Measurements from ENCODE around the gene FBN1. TPM values are rescaled to one million over a fixed set of nuclear protein-coding genes. Genes with fewer than 3 reads are reported as not detected.

FBN1 gene
- total and polyA plus RNA-seq, 12 donors: 5.6 to 84.6 (median 54.5) TPM

- H3K27ac ChIP-seq: no peak overlapping the region
- no peak for DNase-seq
- no peaks in the 10 kb centered on the region for H3K9me3 ChIP-seq (replicated peaks in 1 of 3)
- TF ChIP-seq, protein P1, sequence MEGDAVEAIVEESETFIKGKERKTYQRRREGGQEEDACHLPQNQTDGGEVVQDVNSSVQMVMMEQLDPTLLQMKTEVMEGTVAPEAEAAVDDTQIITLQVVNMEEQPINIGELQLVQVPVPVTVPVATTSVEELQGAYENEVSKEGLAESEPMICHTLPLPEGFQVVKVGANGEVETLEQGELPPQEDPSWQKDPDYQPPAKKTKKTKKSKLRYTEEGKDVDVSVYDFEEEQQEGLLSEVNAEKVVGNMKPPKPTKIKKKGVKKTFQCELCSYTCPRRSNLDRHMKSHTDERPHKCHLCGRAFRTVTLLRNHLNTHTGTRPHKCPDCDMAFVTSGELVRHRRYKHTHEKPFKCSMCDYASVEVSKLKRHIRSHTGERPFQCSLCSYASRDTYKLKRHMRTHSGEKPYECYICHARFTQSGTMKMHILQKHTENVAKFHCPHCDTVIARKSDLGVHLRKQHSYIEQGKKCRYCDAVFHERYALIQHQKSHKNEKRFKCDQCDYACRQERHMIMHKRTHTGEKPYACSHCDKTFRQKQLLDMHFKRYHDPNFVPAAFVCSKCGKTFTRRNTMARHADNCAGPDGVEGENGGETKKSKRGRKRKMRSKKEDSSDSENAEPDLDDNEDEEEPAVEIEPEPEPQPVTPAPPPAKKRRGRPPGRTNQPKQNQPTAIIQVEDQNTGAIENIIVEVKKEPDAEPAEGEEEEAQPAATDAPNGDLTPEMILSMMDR (IDR thresholded peaks at IDR 0.05): no peak
- no peak for TF ChIP-seq POLR2A (IDR thresholded peaks at IDR 0.05)
- H3K36me3 ChIP-seq (replicated peaks in 1 of 2): peaks cover 0 to 41% of the 10 kb centered on the region in 2 donors
- H3K27me3 ChIP-seq: no peaks in the 10 kb centered on the region
- 75 to 91% (median 82%) methylated on average over 2 of the region's 2 CpGs for WGBS, 4 donors
- no peak overlapping the region for H3K4me3 ChIP-seq
- no peaks in the 10 kb centered on the region for H3K4me1 ChIP-seq (replicated peaks in 1 of 2)
- intact Hi-C loops (cut with DNase I): no loop called here
These were observed 221.5 kb downstream of the FBN1 start for GRCh38 chr15:48423896-48424475.

DNA sequence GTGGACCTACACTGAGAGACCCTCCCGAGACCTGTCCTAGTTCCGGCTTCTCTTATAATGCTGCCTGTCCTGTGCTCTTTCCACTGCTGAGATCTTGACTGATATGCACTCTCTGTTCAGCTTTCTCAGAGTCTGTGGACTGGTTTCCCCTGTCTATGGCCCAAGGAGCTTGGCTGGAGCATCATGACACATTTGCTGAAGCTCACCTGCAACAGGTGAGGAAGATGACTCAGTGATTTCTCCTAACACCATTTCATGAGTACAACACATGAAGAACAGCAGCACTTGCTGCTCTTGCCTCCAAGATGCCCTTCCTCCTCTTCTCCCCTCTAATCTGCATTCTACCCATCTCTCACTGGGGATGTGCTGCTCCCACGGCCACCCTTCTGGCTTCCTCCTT lies 222.2 kb downstream of the FBN1 start:
- Histone ChIP-seq H3K9me3 (replicated peaks in 1 of 3) (no peaks in the 10 kb centered on the region), H3K4me3 (no peak overlapping the region), H3K4me1 (replicated peaks in 1 of 2) (no peaks in the 10 kb centered on the region), H3K27ac (no peak overlapping the region), H3K27me3 (no peaks in the 10 kb centered on the region), H3K36me3 (replicated peaks in 1 of 2) (peaks cover 0 to 41% of the 10 kb centered on the region in 2 donors)
- no peak for DNase-seq
- WGBS, 4 donors: 94 to 97% (median 96%) methylated on average over 3 of the region's 3 CpGs
- intact Hi-C loops (cut with DNase I): no loop called here
- TF ChIP-seq, protein P1 (IDR thresholded peaks at IDR 0.05): no peak
- no peak for TF ChIP-seq POLR2A (IDR thresholded peaks at IDR 0.05)

DNA sequence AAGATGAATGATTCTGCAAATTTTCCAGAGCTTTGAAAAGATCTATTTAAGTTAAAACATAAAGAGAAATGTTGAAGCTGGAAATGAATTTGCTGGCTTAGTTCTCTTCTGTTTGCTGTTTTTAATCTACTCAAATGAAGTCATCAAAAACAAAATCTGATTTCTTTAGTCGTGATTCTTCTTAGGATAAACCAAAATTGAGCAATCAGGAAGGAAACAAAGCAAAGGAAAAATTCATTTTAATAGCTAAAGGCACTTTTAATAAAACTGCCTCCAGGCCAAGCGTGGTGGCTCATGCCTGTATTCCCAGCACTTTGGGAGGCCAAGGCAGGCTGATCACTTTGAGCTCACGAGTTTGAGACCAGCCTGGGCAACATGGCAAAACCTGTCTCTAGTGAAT lies 223.1 kb downstream of the FBN1 start:
- WGBS, 4 donors: 39 to 73% (median 49%) methylated on average over 2 to 3 of the region's 3 CpGs
- peaks cover 0 to 35% of the 10 kb centered on the region in 2 donors for H3K36me3 ChIP-seq (replicated peaks in 1 of 2)
- TF ChIP-seq, protein P1 (IDR thresholded peaks at IDR 0.05): no peak
- TF ChIP-seq POLR2A (IDR thresholded peaks at IDR 0.05): no peak

DNA sequence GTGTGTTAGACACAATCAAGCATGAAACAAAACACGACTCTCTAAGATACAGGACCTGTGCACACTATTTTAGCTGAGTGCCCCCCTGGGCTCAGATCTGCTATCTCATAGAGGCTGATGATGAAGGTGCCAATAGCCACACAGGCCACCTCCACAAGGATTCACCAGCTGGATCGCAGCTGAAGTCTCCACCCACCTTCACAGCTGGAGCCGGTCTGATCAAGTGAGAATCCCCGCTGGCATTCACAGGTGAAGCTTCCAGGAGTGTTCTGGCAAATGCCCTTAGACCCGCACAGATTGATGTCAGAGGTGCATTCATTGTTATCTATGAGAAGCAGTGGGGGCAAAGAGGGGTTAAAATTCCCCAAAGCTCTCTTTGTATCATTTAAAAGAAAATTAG lies 224.1 kb downstream of the FBN1 start:
- intact Hi-C loops (cut with DNase I): no loop called here
- no peaks in the 10 kb centered on the region for H3K27me3 ChIP-seq
- no peak overlapping the region for H3K4me3 ChIP-seq
- no peak for DNase-seq
- H3K27ac ChIP-seq: no peak overlapping the region
- H3K4me1 ChIP-seq (replicated peaks in 1 of 2): no peaks in the 10 kb centered on the region
- H3K36me3 ChIP-seq (replicated peaks in 1 of 2): peaks cover 0 to 31% of the 10 kb centered on the region in 2 donors
- TF ChIP-seq, protein P1 (IDR thresholded peaks at IDR 0.05): no peak
- TF ChIP-seq POLR2A (IDR thresholded peaks at IDR 0.05): no peak
- no peaks in the 10 kb centered on the region for H3K9me3 ChIP-seq (replicated peaks in 1 of 3)
- 92 to 100% (median 93%) methylated on average over 2 to 5 of the region's 5 CpGs for WGBS, 4 donors

More for the DNA sequence above, 223.1 kb downstream of the FBN1 start:
- H3K27ac ChIP-seq: no peak overlapping the region
- no peaks in the 10 kb centered on the region for H3K4me1 ChIP-seq (replicated peaks in 1 of 2)
- DNase-seq: no peak
- no peak overlapping the region for H3K4me3 ChIP-seq
- intact Hi-C loops (cut with DNase I): no loop called here
- no peaks in the 10 kb centered on the region for H3K9me3 ChIP-seq (replicated peaks in 1 of 3)
- H3K27me3 ChIP-seq: no peaks in the 10 kb centered on the region

Data from adrenal gland (tissue), 12 donors.